ENCODE data around the gene PDIA6.
"Not testable (repeated sequence)": the region's sequence is repeated elsewhere in the genome, so short reads cannot be mapped to it uniquely, and the experiment has no call there.

Gene PDIA6

GRCh38 chr2:10781746-10782145, 30.8 kb downstream of the PDIA6 start:
- DNase-seq (ENCODE audit: low read depth) = no peak
- no peak for TF ChIP-seq CTCF (IDR thresholded peaks at IDR 0.05; ENCODE audit: low read length, missing control alignments)
- H3K4me3 ChIP-seq (replicated peaks; ENCODE audit: low read depth, low read length) = no peak overlapping the region

- not testable (repeated sequence) for DNase-seq (ENCODE audit: low read depth); H3K4me3 ChIP-seq (replicated peaks; ENCODE audit: low read depth, low read length)
Observed at GRCh38 chr2:10780821-10781220, 31.8 kb downstream of the PDIA6 start.

- TF ChIP-seq CTCF (IDR thresholded peaks at IDR 0.05; ENCODE audit: low read length, missing control alignments) = no peak
- no peak for DNase-seq (ENCODE audit: low read depth)
- H3K4me3 ChIP-seq (replicated peaks; ENCODE audit: low read depth, low read length) = no peak overlapping the region
Observed at GRCh38 chr2:10780491-10780820, 32.1 kb downstream of the PDIA6 start.

- no peak for DNase-seq (ENCODE audit: low read depth)
- no peak overlapping the region for H3K4me3 ChIP-seq (replicated peaks; ENCODE audit: low read depth, low read length)
- no peak for TF ChIP-seq CTCF (IDR thresholded peaks at IDR 0.05; ENCODE audit: low read length, missing control alignments)
Observed at GRCh38 chr2:10779776-10780490, 32.7 kb downstream of the PDIA6 start.

GRCh38 chr2:10778724-10779115, 33.9 kb downstream of the PDIA6 start:
- no peak overlapping the region for H3K4me3 ChIP-seq (replicated peaks; ENCODE audit: low read depth, low read length)
- DNase-seq (ENCODE audit: low read depth) = no peak
- TF ChIP-seq CTCF (IDR thresholded peaks at IDR 0.05; ENCODE audit: low read length, missing control alignments) = no peak

- no peak for TF ChIP-seq CTCF (IDR thresholded peaks at IDR 0.05; ENCODE audit: low read length, missing control alignments)
- no peak for DNase-seq (ENCODE audit: low read depth)
- no peak overlapping the region for H3K4me3 ChIP-seq (replicated peaks; ENCODE audit: low read depth, low read length)
Observed at GRCh38 chr2:10777842-10778723, 34.5 kb downstream of the PDIA6 start.

- DNase-seq (ENCODE audit: low read depth) = no peak
- no peak overlapping the region for H3K4me3 ChIP-seq (replicated peaks; ENCODE audit: low read depth, low read length)
- TF ChIP-seq CTCF (IDR thresholded peaks at IDR 0.05; ENCODE audit: low read length, missing control alignments) = no peak
Observed at GRCh38 chr2:10777111-10777841, 35.3 kb downstream of the PDIA6 start.
